NCI-H2029 treated with DMSO at 0.1 percent for 48 hours (cell line): ENCODE measurements around the gene ZNF385B.
"Not testable (repeated sequence)": the region's sequence is repeated elsewhere in the genome, so short reads cannot be mapped to it uniquely, and the experiment has no call there.

Experiments
- DNase-seq: peaks from one replicate; lab custom pipeline; 2025; lab: John Stamatoyannopoulos, UW

Gene ZNF385B

DNA sequence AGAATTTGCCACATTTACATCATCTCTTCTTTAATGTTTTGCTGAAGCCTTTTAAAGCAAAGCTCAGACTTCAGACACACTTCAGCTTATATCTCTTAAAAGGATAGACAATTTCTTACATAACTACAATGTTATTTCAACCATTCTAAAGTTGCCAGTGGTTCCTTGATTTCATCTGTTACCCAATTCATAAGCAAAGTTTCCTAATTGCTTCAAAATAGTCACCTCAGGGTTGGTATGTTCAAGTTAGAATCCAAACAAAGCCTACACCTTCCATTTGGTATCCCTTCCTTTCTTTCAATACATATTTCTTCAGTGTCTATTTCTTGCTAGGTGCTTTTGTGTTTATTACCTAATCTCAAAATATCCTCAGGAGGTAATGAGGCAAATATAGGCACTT is 60.6 kb downstream of the ZNF385B start:
- DNase-seq: no peak

GRCh38 chr2:179796213-179797007 is 65.0 kb downstream of the ZNF385B start:
- DNase-seq: no peak

DNA sequence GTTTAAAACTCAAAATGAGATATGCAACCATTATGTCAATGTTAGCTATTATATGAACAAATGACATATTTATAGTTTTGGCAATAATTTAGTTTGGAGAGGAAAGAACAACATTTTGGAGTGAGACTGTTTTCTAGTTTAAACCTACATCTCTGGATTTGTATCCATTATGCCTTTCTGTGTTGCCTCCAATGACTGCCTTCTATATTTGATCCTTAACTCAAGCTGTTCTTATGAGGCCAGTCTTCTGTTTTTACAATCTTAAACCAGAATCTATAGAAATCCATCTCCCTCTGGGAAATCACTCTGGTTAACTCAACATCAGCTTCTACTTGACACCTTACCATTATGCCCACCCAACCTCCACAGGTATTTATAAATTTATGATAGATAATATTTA is 67.5 kb downstream of the ZNF385B start:
- no peak for DNase-seq

- DNase-seq: no peak
These were observed 68.2 kb downstream of the ZNF385B start for GRCh38 chr2:179793238-179793637.

DNA sequence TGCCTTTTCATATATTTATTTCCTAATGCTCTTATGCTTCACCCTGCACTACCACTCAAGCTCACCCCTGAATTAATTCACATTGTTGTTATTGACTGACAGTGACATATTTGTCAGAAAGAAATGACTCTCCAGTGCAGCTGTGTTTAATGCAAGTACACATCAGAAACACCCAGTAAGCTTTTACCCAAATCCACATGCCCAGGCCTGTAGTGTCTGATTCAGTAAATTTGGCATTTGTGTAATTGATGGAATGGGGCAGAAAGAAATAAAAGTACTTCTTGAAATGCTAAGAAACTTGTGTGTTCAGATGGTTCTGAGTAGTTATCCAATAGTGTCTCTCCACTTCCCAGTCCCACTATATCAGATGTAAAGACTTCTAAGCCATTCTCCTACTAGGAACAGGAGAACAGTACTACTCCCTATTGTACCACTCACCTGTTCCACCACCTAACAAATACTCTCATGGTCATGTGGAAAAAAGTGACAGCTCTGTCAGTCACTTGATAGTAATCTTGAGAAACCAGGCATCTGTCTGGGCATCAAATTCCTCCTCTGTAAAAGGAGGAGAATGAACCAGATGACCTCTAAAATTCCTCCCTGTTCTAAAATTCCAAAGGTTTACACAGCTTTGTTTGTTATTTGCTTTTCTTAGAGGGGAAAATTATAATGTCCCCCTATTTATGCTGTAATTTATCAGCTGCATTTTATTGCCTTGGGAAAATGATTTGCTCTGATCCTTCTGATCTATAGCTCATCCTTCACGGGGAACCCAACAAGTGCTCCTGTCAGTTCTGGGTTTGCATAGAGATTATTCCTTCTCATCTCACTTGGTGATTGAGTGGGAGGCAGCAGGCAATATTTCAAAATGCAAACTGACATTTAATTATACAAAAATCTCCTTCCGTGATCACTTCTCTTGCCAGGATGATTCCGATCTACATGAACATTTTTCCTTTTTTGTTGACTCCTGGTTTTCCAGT is 70.9 kb downstream of the ZNF385B start:
- no peak for DNase-seq

DNA sequence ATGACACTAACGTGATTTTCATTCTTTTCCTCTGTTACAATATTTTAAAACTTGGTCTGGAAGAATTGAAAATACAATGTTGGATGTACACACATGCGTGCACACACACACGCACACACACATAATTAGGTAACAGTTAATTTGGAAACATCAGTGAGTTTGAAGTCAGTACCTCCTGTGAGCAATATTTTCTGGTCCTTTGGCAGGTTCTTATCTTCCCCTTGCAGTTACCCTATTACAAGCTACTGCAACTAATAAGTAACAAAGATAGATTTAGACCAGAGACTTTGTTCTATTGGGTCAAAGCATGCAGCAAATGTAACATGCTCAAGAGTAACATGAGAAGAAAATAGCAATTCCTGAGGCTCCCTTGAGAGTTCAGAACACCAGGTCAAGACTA is 73.3 kb downstream of the ZNF385B start:
- no peak for DNase-seq

- DNase-seq: no peak
These were observed 73.8 kb downstream of the ZNF385B start for GRCh38 chr2:179787601-179788000.

DNA sequence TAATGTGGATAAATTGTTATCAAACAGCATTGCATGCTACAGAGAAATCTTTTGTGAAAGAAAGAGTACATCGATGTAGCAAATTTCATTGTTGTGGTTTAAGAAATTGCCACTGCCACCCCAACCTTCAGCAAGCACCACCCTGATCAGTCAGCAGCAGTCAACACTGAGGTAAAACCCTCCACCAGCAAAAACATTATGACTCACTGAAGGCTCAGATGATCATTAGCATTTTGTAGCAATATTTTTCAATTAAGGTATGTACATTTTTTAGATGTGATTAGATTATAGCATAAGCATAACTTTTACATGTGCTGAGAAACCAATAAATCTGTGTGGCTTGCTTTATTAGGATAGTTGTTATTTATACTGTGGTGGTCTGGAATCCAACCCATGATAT is 75.5 kb downstream of the ZNF385B start:
- no peak for DNase-seq

GRCh38 chr2:179782346-179782745 is 79.1 kb downstream of the ZNF385B start:
- DNase-seq: not testable (repeated sequence)

GRCh38 chr2:179773986-179774385 is 87.4 kb downstream of the ZNF385B start:
- no peak for DNase-seq

DNA sequence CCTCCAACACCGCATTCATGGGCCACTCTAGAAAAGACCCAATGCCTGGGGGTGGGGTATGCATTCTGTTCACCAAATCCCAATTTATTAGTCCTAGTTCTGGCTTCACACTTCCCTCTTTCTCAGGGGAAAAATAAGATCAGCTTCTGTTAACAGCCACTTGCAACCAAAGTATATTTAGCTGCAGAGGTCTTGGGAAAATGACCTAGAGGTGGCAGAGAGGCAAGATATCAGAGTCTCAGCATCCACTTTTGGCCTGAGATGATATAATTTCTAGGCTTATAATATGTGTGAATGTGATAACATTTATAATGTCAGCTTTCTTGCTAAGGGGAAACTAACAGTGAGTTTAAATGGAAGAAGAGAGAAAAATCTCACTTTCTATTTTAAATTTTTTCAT is 89.1 kb downstream of the ZNF385B start:
- no peak for DNase-seq

DNA sequence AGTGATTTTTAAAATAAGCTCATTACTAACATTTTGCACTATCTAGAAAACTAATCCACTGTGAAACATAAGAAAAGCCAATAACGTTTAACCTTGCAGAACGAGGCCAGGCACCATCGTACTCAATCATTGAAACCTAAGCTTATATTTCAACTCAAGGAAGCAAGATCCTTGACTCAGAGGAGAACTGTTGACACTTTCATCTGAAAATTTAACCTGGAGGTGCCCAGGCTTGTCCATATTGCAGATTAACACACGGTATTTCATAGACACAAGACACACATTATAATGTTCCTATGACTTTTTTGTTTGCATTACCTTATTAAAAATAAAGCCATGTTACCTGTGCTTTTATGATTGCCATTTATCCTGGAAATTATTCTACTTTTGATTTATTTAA is 89.6 kb downstream of the ZNF385B start:
- DNase-seq: no peak

GRCh38 chr2:179770029-179770428 is 91.4 kb downstream of the ZNF385B start:
- DNase-seq: no peak

- DNase-seq: no peak
These were observed 92.1 kb downstream of the ZNF385B start for GRCh38 chr2:179769323-179769722.

DNA sequence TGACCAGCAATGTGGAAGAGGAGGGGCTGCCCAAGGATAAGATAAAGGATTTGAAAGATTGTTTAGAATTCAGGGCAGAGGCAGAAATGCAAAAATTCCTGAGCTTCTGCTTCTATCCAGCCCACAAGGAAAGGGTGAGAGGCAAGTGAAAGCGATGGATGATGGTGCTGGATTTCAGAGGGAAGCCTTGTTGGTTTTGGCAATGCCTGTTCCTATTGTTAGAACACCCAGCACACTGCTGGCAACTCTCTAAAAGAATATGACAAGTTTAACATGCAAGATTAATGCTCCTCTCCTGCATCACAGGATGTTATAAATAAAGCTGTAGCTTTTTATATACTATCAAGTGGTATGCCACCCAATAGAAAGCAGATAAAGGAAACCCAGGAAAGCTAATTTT is 92.6 kb downstream of the ZNF385B start:
- no peak for DNase-seq

GRCh38 chr2:179765666-179766065 is 95.7 kb downstream of the ZNF385B start:
- no peak for DNase-seq

DNA sequence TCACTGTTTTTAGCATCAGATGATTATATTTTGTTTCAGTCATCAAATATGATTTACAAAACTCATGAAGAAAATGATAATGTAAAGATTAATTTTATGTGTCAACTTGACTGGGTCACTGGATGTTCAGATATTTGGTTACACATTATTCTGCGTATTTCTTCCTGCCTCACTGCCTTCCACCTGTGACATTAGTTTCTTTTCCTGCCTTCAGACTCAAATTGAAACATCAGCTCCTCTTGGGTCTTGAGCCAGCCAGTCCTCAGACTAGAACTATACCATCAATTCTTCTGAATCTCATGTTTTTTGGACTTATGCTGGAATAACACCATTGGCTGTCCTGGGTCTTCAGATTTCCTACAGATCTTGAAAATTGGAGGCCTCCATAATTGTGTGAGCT is 96.7 kb downstream of the ZNF385B start:
- DNase-seq: no peak

GRCh38 chr2:179758636-179759035 is 102.8 kb downstream of the ZNF385B start:
- no peak for DNase-seq

DNA sequence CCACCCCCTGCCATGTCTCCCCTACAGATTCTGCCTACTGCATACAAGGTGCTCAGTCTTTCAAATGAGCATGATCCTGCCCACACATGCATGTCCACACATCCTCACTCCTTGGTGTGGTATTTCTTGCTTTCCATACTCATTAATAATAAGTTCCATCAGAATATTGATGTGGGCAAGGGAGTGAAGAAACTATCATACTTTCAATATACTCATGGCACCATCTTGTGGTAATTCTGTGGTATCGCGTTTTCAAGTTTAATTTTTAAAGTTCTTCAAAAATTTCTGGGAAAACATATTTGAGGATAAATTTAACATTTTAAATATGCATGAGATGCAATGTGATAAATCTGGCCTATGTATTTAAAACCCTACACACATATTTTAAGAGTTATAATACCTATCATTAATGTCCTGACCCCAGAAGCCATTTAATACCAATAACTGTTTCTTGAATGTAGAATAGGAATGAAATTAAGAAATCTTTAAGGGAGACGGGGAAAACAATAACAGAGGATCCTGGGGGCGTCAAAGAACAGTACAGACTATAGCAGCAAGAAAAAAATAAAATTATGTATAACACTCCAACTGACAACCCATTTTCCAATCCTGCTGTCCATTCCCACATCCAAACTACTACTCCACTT is 110.1 kb downstream of the ZNF385B start:
- DNase-seq: no peak

DNA sequence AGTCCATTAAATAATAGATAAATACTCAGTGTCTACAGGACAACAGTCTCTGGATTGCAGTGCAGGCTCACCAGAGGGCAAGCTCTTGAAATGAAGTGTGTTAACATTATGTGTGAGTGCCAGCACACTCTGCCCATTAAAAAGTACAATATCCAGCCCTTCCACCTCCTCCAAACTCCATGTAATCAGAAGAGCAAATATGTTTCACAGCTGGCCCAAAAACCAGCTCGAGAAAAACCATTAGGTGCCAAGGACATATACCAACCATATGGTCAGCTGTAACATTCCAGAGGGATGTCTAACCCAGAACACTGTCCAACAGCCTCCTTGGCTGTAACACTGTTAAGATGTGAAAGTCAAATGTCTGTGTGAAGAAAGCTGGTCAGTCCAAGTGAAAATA is 112.2 kb downstream of the ZNF385B start:
- no peak for DNase-seq

DNA sequence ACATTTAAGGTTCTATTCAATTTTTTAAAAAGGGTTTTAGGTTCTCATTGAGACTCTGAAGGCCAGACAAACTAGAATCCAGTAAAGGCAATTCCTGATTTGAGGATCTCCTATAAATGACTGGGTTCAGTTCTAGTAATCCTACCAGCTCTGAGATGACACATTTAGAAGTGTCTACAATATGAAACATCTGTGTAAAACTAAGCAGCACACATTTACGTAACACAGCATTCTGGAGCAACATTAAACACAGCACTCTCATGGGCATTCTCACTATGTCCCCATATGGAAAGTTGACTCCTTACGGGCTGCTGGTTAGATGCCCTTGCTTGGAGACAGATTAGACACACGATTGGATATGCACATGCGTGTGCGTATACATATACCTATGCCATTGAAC is 114.4 kb downstream of the ZNF385B start:
- no peak for DNase-seq

- DNase-seq: no peak
These were observed 115.7 kb downstream of the ZNF385B start for GRCh38 chr2:179745635-179746256.
